ENCODE data around the gene KIAA1755.
A peak's percentile ranks its signal among the peaks of the same experiment; 100 is the strongest.
"Not testable (repeated sequence)": the region's sequence is repeated elsewhere in the genome, so short reads cannot be mapped to it uniquely, and the experiment has no call there.

The KIAA1755 gene

GRCh38 chr20:38297916-38298674, 37.6 kb upstream of the KIAA1755 start:
- TF ChIP-seq JUND (IDR thresholded peaks at IDR 0.05; ENCODE audit: low read depth), result no peak
- no peak for DNase-seq (ENCODE audit: low read depth in 1 of 2, low spot score in 1 of 2)
- in situ Hi-C loops (cut with HindIII; ENCODE audit: low pct_unique_long_range_greater_than_20kb, low sequenced_read_pairs), result no loop called here

- DNase-seq (ENCODE audit: low read depth in 1 of 2, low spot score in 1 of 2), result no peak
- TF ChIP-seq JUND (IDR thresholded peaks at IDR 0.05; ENCODE audit: low read depth), result no peak
- in situ Hi-C loops (cut with HindIII; ENCODE audit: low pct_unique_long_range_greater_than_20kb, low sequenced_read_pairs), result no loop called here
Observed at GRCh38 chr20:38296433-38296832, 35.9 kb upstream of the KIAA1755 start.

- in situ Hi-C loops (cut with HindIII; ENCODE audit: low pct_unique_long_range_greater_than_20kb, low sequenced_read_pairs), result no loop called here
- no peak for TF ChIP-seq JUND (IDR thresholded peaks at IDR 0.05; ENCODE audit: low read depth)
- DNase-seq (ENCODE audit: low read depth in 1 of 2, low spot score in 1 of 2), result no peak
Observed at GRCh38 chr20:38295811-38296210, 35.3 kb upstream of the KIAA1755 start.

GRCh38 chr20:38294076-38294591, 33.6 kb upstream of the KIAA1755 start:
- no peak for DNase-seq (ENCODE audit: low read depth in 1 of 2, low spot score in 1 of 2)
- TF ChIP-seq JUND (IDR thresholded peaks at IDR 0.05; ENCODE audit: low read depth), result no peak
- in situ Hi-C loops (cut with HindIII; ENCODE audit: low pct_unique_long_range_greater_than_20kb, low sequenced_read_pairs), result no loop called here

DNA sequence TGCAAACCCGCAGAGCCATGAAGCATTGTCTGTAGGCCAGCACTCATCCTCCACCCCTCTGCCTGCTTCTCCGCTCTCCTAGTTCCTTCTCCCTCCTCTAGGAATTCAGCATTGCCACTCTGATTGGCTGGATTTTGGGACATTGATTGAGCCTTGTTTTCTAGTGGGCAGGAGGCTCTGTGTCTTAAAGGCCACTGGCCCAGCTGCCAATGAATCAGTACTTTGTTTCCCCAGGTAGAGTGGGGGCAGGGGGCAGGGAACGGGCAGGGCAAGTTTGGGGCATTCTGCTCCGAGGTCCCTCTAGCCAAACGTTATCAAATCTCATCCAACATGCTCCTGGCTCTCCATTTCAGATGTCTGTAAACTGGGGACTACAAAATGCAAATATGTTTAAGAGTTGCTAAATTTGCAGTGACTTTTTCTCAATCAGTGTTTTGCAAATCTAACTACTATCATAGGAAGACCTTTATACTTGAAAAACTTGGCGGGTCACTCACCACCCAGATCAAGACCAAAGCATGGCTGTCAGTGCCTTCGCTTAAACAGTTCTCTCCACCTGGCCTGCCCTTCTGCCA, 33.0 kb upstream of the KIAA1755 start:
- in situ Hi-C loops (cut with HindIII; ENCODE audit: low pct_unique_long_range_greater_than_20kb, low sequenced_read_pairs), result no loop called here
- DNase-seq (ENCODE audit: low read depth in 1 of 2, low spot score in 1 of 2), result peak in 1 of 2 experiments; percentile 56
- no peak for TF ChIP-seq JUND (IDR thresholded peaks at IDR 0.05; ENCODE audit: low read depth)

- no peak for DNase-seq (ENCODE audit: low read depth in 1 of 2, low spot score in 1 of 2)
- TF ChIP-seq JUND (IDR thresholded peaks at IDR 0.05; ENCODE audit: low read depth), result no peak
- in situ Hi-C loops (cut with HindIII; ENCODE audit: low pct_unique_long_range_greater_than_20kb, low sequenced_read_pairs), result no loop called here
Observed at GRCh38 chr20:38291966-38292365, 31.4 kb upstream of the KIAA1755 start.

DNA sequence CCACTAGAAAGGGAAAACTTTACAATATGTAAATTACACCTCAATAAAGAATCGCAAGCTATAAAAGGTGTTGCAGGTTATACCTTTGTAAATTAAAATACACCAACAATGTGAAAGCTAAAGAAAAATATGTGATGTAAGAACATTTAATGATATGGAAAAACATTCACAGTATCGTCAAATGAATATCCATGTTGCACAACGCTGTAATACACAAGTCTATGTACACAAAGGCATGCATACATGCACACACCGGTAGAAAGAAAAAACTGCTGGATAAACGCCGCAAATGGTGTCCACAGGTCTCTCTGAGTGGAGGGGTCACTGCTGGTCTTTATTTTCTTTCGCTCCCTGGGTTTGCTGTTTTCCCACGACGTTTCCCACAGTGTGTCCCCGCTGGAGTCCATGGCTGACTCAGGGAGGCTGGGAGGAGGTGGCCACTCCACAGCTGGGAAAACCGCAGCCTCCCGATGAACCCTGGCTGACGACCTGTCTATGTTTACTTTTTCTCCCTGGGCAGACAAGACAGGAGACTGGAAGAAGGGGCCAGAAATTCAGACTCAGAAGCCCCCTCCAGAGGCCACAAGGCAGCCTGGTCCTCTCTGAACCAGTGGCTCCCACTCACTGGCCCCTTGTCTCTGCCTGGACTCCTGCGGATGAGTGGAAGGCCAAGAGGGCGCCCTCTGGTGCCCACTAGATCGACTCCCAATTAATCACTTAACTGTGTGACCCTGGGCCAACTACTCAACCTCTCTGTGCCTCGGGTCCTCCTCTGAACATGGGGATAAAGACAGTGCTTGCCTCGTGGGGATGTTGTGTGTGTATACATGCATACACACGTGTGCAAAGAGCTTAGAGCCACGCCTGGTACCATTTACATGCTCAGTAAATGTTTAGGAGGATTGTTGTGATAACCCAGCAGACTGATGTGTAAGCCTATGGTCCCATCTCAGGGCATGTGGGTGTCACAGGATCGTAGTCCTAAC, 30.6 kb upstream of the KIAA1755 start:
- DNase-seq (ENCODE audit: low read depth in 1 of 2, low spot score in 1 of 2), result peak in 1 of 2 experiments; percentile 54
- in situ Hi-C loops (cut with HindIII; ENCODE audit: low pct_unique_long_range_greater_than_20kb, low sequenced_read_pairs), result no loop called here
- TF ChIP-seq JUND (IDR thresholded peaks at IDR 0.05; ENCODE audit: low read depth), result no peak

DNA sequence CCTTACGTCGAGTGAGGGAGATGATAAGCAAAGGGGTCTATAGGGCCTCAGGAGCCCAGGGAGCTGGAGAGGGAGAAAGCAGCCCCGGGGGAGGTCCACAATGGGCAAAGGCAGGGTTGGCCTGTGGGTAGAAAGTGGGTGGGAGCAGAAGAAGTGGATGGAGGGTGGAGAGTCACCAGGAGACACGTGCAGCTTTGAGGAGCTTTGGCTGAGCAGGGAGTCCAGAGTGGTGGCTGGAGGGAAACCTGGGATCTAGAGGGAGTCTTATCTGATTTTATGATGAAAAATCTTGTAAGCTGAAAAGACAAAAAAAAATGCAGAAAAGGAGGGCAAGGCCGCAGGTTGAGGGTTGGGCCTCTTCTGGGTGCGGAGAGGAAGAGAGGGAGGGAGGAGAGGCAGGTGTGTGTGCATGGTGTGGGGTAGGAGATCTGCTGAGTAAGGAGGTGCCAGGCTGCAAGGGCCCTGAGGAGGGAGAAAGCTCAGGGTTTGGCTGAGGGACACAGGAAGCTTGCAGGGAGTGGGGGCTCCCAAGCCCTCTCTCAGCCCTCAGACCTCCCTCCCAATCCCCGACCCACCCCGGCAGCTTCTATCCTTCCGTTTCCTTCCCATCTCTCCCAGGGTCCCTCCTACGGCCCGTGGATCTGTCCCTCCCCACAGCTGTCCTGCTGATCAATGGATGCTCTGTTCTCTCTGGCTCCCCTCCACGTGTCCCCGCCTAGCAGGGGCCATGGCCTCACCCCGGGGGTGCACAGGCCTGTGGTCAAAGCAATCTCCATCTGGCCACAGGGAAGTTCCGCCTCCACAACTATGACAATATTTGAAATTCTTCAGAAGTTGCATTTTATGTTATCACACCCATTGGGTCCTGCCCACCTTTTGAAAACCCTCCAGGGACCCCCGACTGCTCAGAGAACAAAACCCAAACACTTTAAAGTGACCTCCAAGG, 26.3 kb upstream of the KIAA1755 start:
- TF ChIP-seq JUND (IDR thresholded peaks at IDR 0.05; ENCODE audit: low read depth), result no peak

DNA sequence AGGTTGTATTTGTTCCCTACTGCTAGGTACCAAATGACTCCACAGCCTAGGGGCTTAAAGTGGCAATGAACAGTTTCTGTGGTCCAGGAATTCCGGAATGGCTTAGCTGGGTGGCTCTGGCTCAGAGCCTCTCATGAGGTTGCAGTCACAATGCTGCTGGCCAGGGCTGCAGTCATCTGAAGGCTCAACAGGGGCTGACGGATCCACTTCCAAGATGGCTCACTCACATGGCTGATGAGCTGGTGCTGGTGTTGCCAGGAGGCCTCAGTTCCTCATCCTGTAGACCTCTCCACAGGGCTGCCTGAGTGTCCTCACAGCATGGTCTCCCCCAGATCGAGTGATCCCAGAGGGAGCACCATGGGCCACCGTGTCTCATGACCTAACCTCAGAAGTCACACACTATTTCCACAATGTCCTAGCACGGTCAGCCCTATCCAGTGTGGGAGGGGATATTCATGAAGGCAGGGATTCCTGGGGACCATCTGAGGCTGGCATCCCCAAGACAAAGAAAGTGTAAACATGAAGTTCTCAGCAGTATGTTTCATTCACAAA, 24.4 kb upstream of the KIAA1755 start:
- in situ Hi-C loops (cut with HindIII; ENCODE audit: low pct_unique_long_range_greater_than_20kb, low sequenced_read_pairs), result no loop called here
- TF ChIP-seq JUND (IDR thresholded peaks at IDR 0.05; ENCODE audit: low read depth), result no peak
- no peak for DNase-seq (ENCODE audit: low read depth in 1 of 2, low spot score in 1 of 2)

More for the DNA sequence above, 26.3 kb upstream of the KIAA1755 start:
- no peak for DNase-seq (ENCODE audit: low read depth in 1 of 2, low spot score in 1 of 2)
- in situ Hi-C loops (cut with HindIII; ENCODE audit: low pct_unique_long_range_greater_than_20kb, low sequenced_read_pairs), result no loop called here

DNA sequence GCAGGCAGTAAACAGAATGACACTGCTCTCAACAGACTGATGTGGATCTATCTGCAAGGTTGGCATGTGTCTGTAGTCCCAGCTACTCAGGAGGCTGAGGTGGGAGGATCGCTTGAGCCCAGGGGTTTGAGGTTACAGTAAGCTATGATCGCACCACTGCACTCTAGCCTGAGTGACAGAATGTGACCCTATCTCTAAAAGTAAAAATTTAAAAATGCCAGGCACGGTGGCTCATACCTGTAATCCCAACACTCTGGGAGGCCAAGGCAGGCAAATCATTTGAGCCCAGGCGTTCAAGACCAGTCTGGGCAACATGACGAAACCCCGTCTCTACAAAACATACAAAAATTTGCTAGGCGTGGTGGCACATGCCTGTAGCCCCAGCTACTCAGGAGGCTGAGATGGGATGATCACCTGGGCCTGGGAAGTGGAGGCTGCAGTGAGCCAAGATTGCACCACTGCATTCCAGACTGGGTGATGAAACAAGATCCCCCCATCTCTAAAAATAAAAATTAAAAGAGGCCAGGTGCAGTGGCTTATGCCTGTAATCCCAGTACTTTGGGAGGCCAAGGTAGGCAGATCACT, 23.6 kb upstream of the KIAA1755 start:
- in situ Hi-C loops (cut with HindIII; ENCODE audit: low pct_unique_long_range_greater_than_20kb, low sequenced_read_pairs), result not testable (repeated sequence)

DNA sequence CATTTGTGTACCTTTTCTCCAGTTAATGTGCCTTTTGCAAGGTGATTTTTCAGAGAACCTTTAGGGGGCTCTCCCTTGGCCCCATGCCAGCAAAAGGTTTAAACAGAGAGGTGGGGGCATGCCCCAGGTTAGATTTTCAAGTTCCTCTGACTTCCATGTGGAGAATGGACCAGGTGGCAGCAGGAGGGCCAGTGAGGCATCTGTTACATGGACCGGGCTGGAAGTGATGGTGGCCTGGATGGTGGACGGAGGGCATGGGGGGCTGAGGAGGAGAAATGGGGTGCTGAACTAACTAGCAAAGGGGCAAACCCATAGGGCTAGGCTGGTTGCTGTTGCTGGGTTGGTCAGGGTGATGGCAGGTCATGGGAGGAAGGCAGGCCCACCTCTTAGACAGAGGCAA, 22.7 kb upstream of the KIAA1755 start:
- no peak for TF ChIP-seq JUND (IDR thresholded peaks at IDR 0.05; ENCODE audit: low read depth)
- no peak for DNase-seq (ENCODE audit: low read depth in 1 of 2, low spot score in 1 of 2)
- in situ Hi-C loops (cut with HindIII; ENCODE audit: low pct_unique_long_range_greater_than_20kb, low sequenced_read_pairs), result no loop called here

More for the DNA sequence above, 23.6 kb upstream of the KIAA1755 start:
- not testable (repeated sequence) for DNase-seq (ENCODE audit: low read depth in 1 of 2, low spot score in 1 of 2)

GRCh38 chr20:38281176-38281915, 20.8 kb upstream of the KIAA1755 start:
- DNase-seq (ENCODE audit: low read depth in 1 of 2, low spot score in 1 of 2); in situ Hi-C loops (cut with HindIII; ENCODE audit: low pct_unique_long_range_greater_than_20kb, low sequenced_read_pairs): not testable (repeated sequence)
